ENCODE measurements around the gene HYI. TPM values are rescaled to one million over a fixed set of nuclear protein-coding genes. Genes with fewer than 3 reads are reported as not detected.

HYI gene
- total RNA-seq, 4 donors from 2014 or later = 7.0 to 30.9 (median 14.7) TPM

- peaks cover 0 to 15% (median 0%) of the 10 kb centered on the region in 3 donors for H3K9me3 ChIP-seq
- WGBS, 2 donors = 24 to 40% methylated on average over 2 of the region's 2 CpGs
- H3K4me1 ChIP-seq = peaks cover 0 to 21% (median 0%) of the 10 kb centered on the region in 3 donors
- TF ChIP-seq CTCF (IDR thresholded peaks at IDR 0.05) = no peak
- TF ChIP-seq POLR2A (IDR thresholded peaks at IDR 0.05) = no peak
- no peaks in the 10 kb centered on the region for H3K27me3 ChIP-seq
- no peak overlapping the region for H3K27ac ChIP-seq
- H3K4me3 ChIP-seq = no peak overlapping the region
- no peaks in the 10 kb centered on the region for H3K36me3 ChIP-seq
- intact Hi-C loops (cut with DNase I) = no loop called here
- DNase-seq = no peak
Observed at GRCh38 chr1:43492826-43493225, 39.1 kb upstream of the HYI start.

GRCh38 chr1:43491061-43491460 is 37.3 kb upstream of the HYI start:
- Histone ChIP-seq H3K4me1 (peaks cover 0 to 21% (median 0%) of the 10 kb centered on the region in 3 donors), H3K36me3 (no peaks in the 10 kb centered on the region), H3K27me3 (no peaks in the 10 kb centered on the region), H3K9me3 (peaks cover 0 to 27% (median 0%) of the 10 kb centered on the region in 3 donors), H3K4me3 (no peak overlapping the region), H3K27ac (no peak overlapping the region)
- no peak for TF ChIP-seq CTCF (IDR thresholded peaks at IDR 0.05)
- intact Hi-C loops (cut with DNase I) = no loop called here
- WGBS, 2 donors = 88% methylated on average over 1 of the region's 1 CpG; no CpG with 5 or more reads in 1 of the 2 donors
- no peak for DNase-seq

GRCh38 chr1:43488165-43488564 is 34.4 kb upstream of the HYI start:
- Histone ChIP-seq H3K27ac (no peak overlapping the region), H3K4me3 (no peak overlapping the region), H3K27me3 (no peaks in the 10 kb centered on the region), H3K4me1 (peaks cover 0 to 9% (median 0%) of the 10 kb centered on the region in 3 donors), H3K36me3 (no peaks in the 10 kb centered on the region), H3K9me3 (peaks cover 0 to 27% (median 0%) of the 10 kb centered on the region in 3 donors)
- DNase-seq = no peak
- TF ChIP-seq POLR2A (IDR thresholded peaks at IDR 0.05) (no peak), CTCF (IDR thresholded peaks at IDR 0.05) (no peak)
- WGBS, 2 donors = 68 to 76% methylated on average over 1 of the region's 1 CpG
- intact Hi-C loops (cut with DNase I) = no loop called here

- intact Hi-C loops (cut with DNase I) = no loop called here
- Histone ChIP-seq H3K27ac (no peak overlapping the region), H3K27me3 (no peaks in the 10 kb centered on the region), H3K4me3 (no peak overlapping the region), H3K36me3 (no peaks in the 10 kb centered on the region), H3K4me1 (no peaks in the 10 kb centered on the region), H3K9me3 (peaks cover 0 to 23% (median 0%) of the 10 kb centered on the region in 3 donors)
- no peak for DNase-seq
- 87 to 91% methylated on average over 2 of the region's 2 CpGs for WGBS, 2 donors
- no peak for TF ChIP-seq POLR2A (IDR thresholded peaks at IDR 0.05)
- no peak for TF ChIP-seq CTCF (IDR thresholded peaks at IDR 0.05)
Observed at GRCh38 chr1:43484367-43484766, 30.6 kb upstream of the HYI start.

- no peak for DNase-seq
- Histone ChIP-seq H3K36me3 (no peaks in the 10 kb centered on the region), H3K4me1 (no peaks in the 10 kb centered on the region), H3K27me3 (no peaks in the 10 kb centered on the region), H3K27ac (no peak overlapping the region), H3K4me3 (no peak overlapping the region), H3K9me3 (peaks cover 0 to 5% (median 0%) of the 10 kb centered on the region in 3 donors)
- 80% methylated on average over 1 of the region's 1 CpG for WGBS, 2 donors
- no peak for TF ChIP-seq CTCF (IDR thresholded peaks at IDR 0.05)
- TF ChIP-seq POLR2A (IDR thresholded peaks at IDR 0.05) = no peak
- intact Hi-C loops (cut with DNase I) = no loop called here
Observed at GRCh38 chr1:43482215-43482614, 28.5 kb upstream of the HYI start.
